ENCODE measurements around the gene GPC1.

DNA sequence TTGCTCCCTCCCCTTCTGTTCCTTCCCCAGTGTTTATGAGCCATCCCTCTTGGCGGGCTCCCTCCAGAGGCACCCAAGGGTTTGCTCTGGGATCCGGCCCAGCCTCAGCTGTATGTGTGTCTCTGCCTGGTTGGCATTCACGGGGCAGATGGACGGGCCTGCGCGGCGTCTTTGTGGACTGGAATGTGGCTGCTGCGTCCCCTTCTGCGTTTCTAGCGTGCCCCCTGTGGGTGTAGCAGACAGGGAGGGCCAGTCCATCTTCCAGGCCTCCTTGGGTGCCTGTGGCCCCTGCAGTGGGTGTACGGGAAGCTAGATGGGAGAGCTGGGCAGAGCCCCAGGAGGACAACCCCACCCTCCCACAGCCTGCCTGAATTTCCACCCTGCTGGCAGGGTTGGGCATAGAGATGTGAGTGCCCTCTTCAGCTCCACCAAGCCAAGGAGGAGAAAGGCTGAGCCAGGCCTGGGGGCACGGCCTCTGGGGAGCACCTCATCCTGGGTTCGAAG lies 15.7 kb downstream of the GPC1 start:
- TF ChIP-seq EZH2 (IDR thresholded peaks at IDR 0.05; ENCODE audit: insufficient read depth, low read length) = no peak
- TF ChIP-seq, protein P1, sequence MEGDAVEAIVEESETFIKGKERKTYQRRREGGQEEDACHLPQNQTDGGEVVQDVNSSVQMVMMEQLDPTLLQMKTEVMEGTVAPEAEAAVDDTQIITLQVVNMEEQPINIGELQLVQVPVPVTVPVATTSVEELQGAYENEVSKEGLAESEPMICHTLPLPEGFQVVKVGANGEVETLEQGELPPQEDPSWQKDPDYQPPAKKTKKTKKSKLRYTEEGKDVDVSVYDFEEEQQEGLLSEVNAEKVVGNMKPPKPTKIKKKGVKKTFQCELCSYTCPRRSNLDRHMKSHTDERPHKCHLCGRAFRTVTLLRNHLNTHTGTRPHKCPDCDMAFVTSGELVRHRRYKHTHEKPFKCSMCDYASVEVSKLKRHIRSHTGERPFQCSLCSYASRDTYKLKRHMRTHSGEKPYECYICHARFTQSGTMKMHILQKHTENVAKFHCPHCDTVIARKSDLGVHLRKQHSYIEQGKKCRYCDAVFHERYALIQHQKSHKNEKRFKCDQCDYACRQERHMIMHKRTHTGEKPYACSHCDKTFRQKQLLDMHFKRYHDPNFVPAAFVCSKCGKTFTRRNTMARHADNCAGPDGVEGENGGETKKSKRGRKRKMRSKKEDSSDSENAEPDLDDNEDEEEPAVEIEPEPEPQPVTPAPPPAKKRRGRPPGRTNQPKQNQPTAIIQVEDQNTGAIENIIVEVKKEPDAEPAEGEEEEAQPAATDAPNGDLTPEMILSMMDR (IDR thresholded peaks at IDR 0.05; ENCODE audit: insufficient read depth, low read depth, low read length) = peak; percentile 6

Measured in astrocyte (in vitro differentiated cells and primary cell).